ENCODE measurements around the gene STKLD1. TPM values are rescaled to one million over a fixed set of nuclear protein-coding genes. Genes with fewer than 3 reads are reported as not detected.
A peak's percentile ranks its signal among the peaks of the same experiment; 100 is the strongest.

Gene STKLD1
- total RNA-seq, 4 donors from 2014 or later: 0.68 to 1.5 TPM; not detected in 2

- TF ChIP-seq POLR2AphosphoS5 (IDR thresholded peaks at IDR 0.05) (peak in 2 of 3 donors; percentile 35 to 45), POLR2A (IDR thresholded peaks at IDR 0.05) (no peak)
- Histone ChIP-seq H3K4me1 (peaks cover 33 to 65% (median 56%) of the 10 kb centered on the region in 4 donors), H3K9me3 (no peaks in the 10 kb centered on the region), H3K27me3 (no peaks in the 10 kb centered on the region), H3K4me3 (no peak overlapping the region), H3K27ac (peak overlapping the region; percentile 44 to 69 (median 59)), H3K36me3 (peaks cover 0 to 35% (median 17%) of the 10 kb centered on the region in 4 donors)
- intact Hi-C loops (cut with DNase I; ENCODE audit: low total_unique reads): no loop called here
- peak; percentile 52 for DNase-seq
- in situ Hi-C loops (cut with MboI; ENCODE audit: low pct_ligation_motif_present in 1 of 4, low pct_unique_long_range_greater_than_20kb in 1 of 4, low sequenced_read_pairs in 3 of 4): no loop called here
- 32 to 46% methylated on average over 3 to 18 of the region's 18 CpGs for WGBS, 2 donors (ENCODE audit: low coverage in 1 of 2)
These were observed 7.8 kb upstream of the STKLD1 start for GRCh38 chr9:133368249-133368881.

GRCh38 chr9:133369422-133369821 is 6.7 kb upstream of the STKLD1 start:
- Histone ChIP-seq H3K27ac (peak overlapping the region; percentile 18 to 69 (median 49)), H3K27me3 (no peaks in the 10 kb centered on the region), H3K9me3 (no peaks in the 10 kb centered on the region), H3K4me3 (no peak overlapping the region), H3K4me1 (peaks cover 36 to 73% (median 62%) of the 10 kb centered on the region in 4 donors), H3K36me3 (peaks cover 0 to 24% (median 11%) of the 10 kb centered on the region in 4 donors)
- intact Hi-C loops (cut with DNase I; ENCODE audit: low total_unique reads) (no loop called here), in situ Hi-C loops (cut with MboI; ENCODE audit: low pct_ligation_motif_present in 1 of 4, low pct_unique_long_range_greater_than_20kb in 1 of 4, low sequenced_read_pairs in 3 of 4) (no loop called here)
- TF ChIP-seq POLR2A (IDR thresholded peaks at IDR 0.05) (no peak), POLR2AphosphoS5 (IDR thresholded peaks at IDR 0.05) (no peak), EP300 (IDR thresholded peaks at IDR 0.05; ENCODE audit: low read depth) (no peak), CTCF (IDR thresholded peaks at IDR 0.05) (no peak)
- no peak for DNase-seq
- WGBS, 2 donors (ENCODE audit: low coverage in 1 of 2): 84% methylated on average over 6 of the region's 6 CpGs; no CpG with 5 or more reads in 1 of the 2 donors

GRCh38 chr9:133369933-133370332 is 6.2 kb upstream of the STKLD1 start:
- no peak for TF ChIP-seq CTCF (IDR thresholded peaks at IDR 0.05)
- no peak for TF ChIP-seq EP300 (IDR thresholded peaks at IDR 0.05; ENCODE audit: low read depth)
- TF ChIP-seq POLR2AphosphoS5 (IDR thresholded peaks at IDR 0.05): no peak
- no peak for TF ChIP-seq POLR2A (IDR thresholded peaks at IDR 0.05)
- Histone ChIP-seq H3K4me3 (no peak overlapping the region), H3K4me1 (peaks cover 37 to 78% (median 68%) of the 10 kb centered on the region in 4 donors), H3K36me3 (peaks cover 0 to 21% (median 9%) of the 10 kb centered on the region in 4 donors), H3K27me3 (no peaks in the 10 kb centered on the region), H3K27ac (peak overlapping the region in 3 of 4 donors; percentile 11 to 69 (median 18)), H3K9me3 (no peaks in the 10 kb centered on the region)
- DNase-seq: no peak
- intact Hi-C loops (cut with DNase I; ENCODE audit: low total_unique reads) (no loop called here), in situ Hi-C loops (cut with MboI; ENCODE audit: low pct_ligation_motif_present in 1 of 4, low pct_unique_long_range_greater_than_20kb in 1 of 4, low sequenced_read_pairs in 3 of 4) (no loop called here)
- WGBS, 2 donors (ENCODE audit: low coverage in 1 of 2): 77 to 82% methylated on average over 6 to 7 of the region's 7 CpGs

GRCh38 chr9:133370685-133371084 is 5.5 kb upstream of the STKLD1 start:
- H3K4me3 ChIP-seq: no peak overlapping the region
- H3K36me3 ChIP-seq: peaks cover 0 to 14% (median 6%) of the 10 kb centered on the region in 4 donors
- no peaks in the 10 kb centered on the region for H3K27me3 ChIP-seq
- WGBS, 2 donors (ENCODE audit: low coverage in 1 of 2): 71% methylated on average over 9 of the region's 9 CpGs; no CpG with 5 or more reads in 1 of the 2 donors
- H3K9me3 ChIP-seq: no peaks in the 10 kb centered on the region
- H3K27ac ChIP-seq: peak overlapping the region in 3 of 4 donors; percentile 19 to 69 (median 28)
- H3K4me1 ChIP-seq: peaks cover 37 to 78% (median 68%) of the 10 kb centered on the region in 4 donors
- in situ Hi-C loops (cut with MboI; ENCODE audit: low pct_ligation_motif_present in 1 of 4, low pct_unique_long_range_greater_than_20kb in 1 of 4, low sequenced_read_pairs in 3 of 4): no loop called here
- TF ChIP-seq POLR2AphosphoS5 (IDR thresholded peaks at IDR 0.05) (no peak), EP300 (IDR thresholded peaks at IDR 0.05; ENCODE audit: low read depth) (no peak)
- intact Hi-C loops (cut with DNase I; ENCODE audit: low total_unique reads): no loop called here
- no peak for DNase-seq

GRCh38 chr9:133371261-133371711 is 4.9 kb upstream of the STKLD1 start:
- WGBS, 2 donors (ENCODE audit: low coverage in 1 of 2): 67% methylated on average over 12 of the region's 12 CpGs; no CpG with 5 or more reads in 1 of the 2 donors
- H3K4me3 ChIP-seq: no peak overlapping the region

More at GRCh38 chr9:133371261-133371711, 4.9 kb upstream of the STKLD1 start:
- Histone ChIP-seq H3K27ac (peak overlapping the region; percentile 14 to 69 (median 24)), H3K27me3 (no peaks in the 10 kb centered on the region), H3K9me3 (no peaks in the 10 kb centered on the region), H3K4me1 (peaks cover 37 to 78% (median 68%) of the 10 kb centered on the region in 4 donors), H3K36me3 (peaks cover 0 to 8% (median 3%) of the 10 kb centered on the region in 4 donors)
- in situ Hi-C loops (cut with MboI; ENCODE audit: low pct_ligation_motif_present in 1 of 4, low pct_unique_long_range_greater_than_20kb in 1 of 4, low sequenced_read_pairs in 3 of 4): no loop called here
- intact Hi-C loops (cut with DNase I; ENCODE audit: low total_unique reads): no loop called here
- no peak for DNase-seq
- no peak for TF ChIP-seq POLR2AphosphoS5 (IDR thresholded peaks at IDR 0.05)
- no peak for TF ChIP-seq POLR2A (IDR thresholded peaks at IDR 0.05)
- TF ChIP-seq EP300 (IDR thresholded peaks at IDR 0.05; ENCODE audit: low read depth): no peak
- TF ChIP-seq CTCF (IDR thresholded peaks at IDR 0.05): no peak
